Breast epithelium (tissue), 4 donors: ENCODE results near the gene SDCBP2. TPM values are rescaled to one million over a fixed set of nuclear protein-coding genes. Genes with fewer than 3 reads are reported as not detected.

Source experiments
- DNase-seq, 2 donors: peaks; one replicate each; pipeline ENCODE4 v3.0.0-alpha.2; 2019; ENCODE audit warnings: low spot score in 2 of 2
- H3K27ac ChIP-seq, 2 donors: fragments of 200-600 bp; sonication (generic) in 1 of 2; one replicate each; pipeline ENCODE4 v1.5.1; 2016 to 2019; ENCODE audit warnings: mild to moderate bottlenecking in 1 of 2
- H3K27me3 ChIP-seq, 2 donors: fragments of 200-600 bp; sonication (generic) in 1 of 2; one replicate each; pipeline versions ENCODE4 v1.5.1 to v1.6.0; 2017 to 2019; ENCODE audit warnings: control low read depth in 1 of 2, mild to moderate bottlenecking in 1 of 2
- H3K36me3 ChIP-seq: fragments of 200-600 bp; one replicate; pipeline ENCODE4 v1.5.1; 2019
- H3K4me1 ChIP-seq, 2 donors: fragments of 200-600 bp; sonication (generic); one replicate each; pipeline ENCODE4 v1.5.1; 2016 to 2019; ENCODE audit warnings: control low read depth in 1 of 2
- H3K4me3 ChIP-seq, 3 donors: fragments of 200-600 bp; sonication (generic); 1 replicate in 2 of 3; 2 replicates in 1 of 3; pipeline ENCODE4 v1.5.1; 2016 to 2019; ENCODE audit warnings: mild to moderate bottlenecking in 3 of 3, moderate library complexity in 2 of 3
- H3K9me3 ChIP-seq, 2 donors: fragments of 200-600 bp; sonication (generic) in 1 of 2; one replicate each; pipeline ENCODE4 v1.5.1; 2016 to 2019; ENCODE audit warnings: control low read depth in 1 of 2
- POLR2A ChIP-seq: fragments of 450-650 bp; IDR thresholded peaks from one replicate; pipeline ENCODE4 v1.6.1; 2016; ENCODE audit warnings: antibody characterized with exemption, mild to moderate bottlenecking, moderate library complexity
- POLR2AphosphoS5 ChIP-seq, 3 donors: sonication (generic); formaldehyde crosslinking; IDR thresholded peaks; one replicate each; pipeline ENCODE4 v1.6.1; 2017; ENCODE audit warnings: antibody characterized with exemption in 3 of 3
- intact Hi-C: fragments of 100-400 bp; cut with DNase I; formaldehyde crosslinking; loops from one replicate; pipeline ENCODE4 v1.15.1; 2023; ENCODE audit warnings: low total_unique reads
- total RNA-seq, 3 donors: library from RNA; depleted of rRNA; stranded (reverse); fragments of >200 nt; gene quantifications; one replicate each; pipeline ENCODE4 v1.1.0, GENCODE V29; 2016
- TF ChIP-seq, protein P1 (sequence below), 3 donors: fragments of 450-650 bp; IDR thresholded peaks; one replicate each; pipeline ENCODE4 v1.5.1; 2016 to 2017; ENCODE audit warnings: antibody characterized with exemption in 3 of 3, mild to moderate bottlenecking in 3 of 3, moderate library complexity in 3 of 3

Gene SDCBP2
- total RNA-seq, 3 donors from 2014 or later, result 5.0 to 10.8 (median 9.8) TPM

DNA sequence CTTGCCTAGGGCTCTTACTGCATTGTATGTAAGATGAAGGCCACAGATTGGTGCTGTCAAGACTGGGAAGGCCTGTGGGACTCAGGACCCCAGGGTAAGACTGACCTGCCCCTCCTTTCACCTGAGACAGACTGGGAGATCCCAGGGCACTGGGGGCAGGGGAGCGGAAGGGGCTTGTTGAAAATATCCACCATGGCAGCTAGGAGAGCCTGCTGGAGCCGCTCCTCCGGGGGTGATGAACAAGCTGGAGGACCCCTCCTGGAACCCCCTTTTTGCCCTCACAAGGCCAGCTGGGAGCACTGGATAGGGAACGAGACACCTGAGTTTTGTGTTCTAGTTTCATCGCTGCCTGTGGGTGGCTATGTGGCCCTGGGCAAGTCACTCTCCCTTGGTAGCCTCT lies 9.2 kb upstream of the SDCBP2 start:
- DNase-seq, result no peak
- H3K36me3 ChIP-seq, result no peaks in the 10 kb centered on the region
- no peaks in the 10 kb centered on the region for H3K9me3 ChIP-seq
- no peak for TF ChIP-seq POLR2A
- no peak for TF ChIP-seq POLR2AphosphoS5 (IDR thresholded peaks at IDR 0.05)
- H3K4me1 ChIP-seq, result no peaks in the 10 kb centered on the region
- intact Hi-C loops, result no loop called here
- no peak overlapping the region for H3K4me3 ChIP-seq
- H3K27ac ChIP-seq, result peak overlapping the region in 1 of 2 donors; percentile 71
- no peaks in the 10 kb centered on the region for H3K27me3 ChIP-seq

DNA sequence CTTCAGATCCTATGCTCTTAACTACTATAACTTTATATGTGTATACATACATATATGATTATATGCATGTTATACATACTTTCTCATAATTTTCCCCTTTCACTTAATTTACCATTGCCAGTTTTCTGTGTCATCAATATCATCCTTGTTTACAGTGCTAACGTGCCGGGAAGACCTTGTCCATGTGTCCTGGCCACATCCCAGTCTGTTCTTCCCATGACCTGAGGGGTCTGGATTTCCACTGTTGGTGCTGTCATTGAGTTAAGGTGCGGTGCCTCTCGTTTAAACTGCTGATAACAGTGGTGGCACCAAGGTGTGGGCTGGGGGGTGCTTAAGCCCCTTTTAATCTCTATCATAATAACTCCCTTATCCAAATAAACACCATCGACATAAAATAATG lies 8.5 kb upstream of the SDCBP2 start:
- H3K27me3 ChIP-seq, result no peaks in the 10 kb centered on the region
- intact Hi-C loops, result no loop called here
- TF ChIP-seq POLR2AphosphoS5 (IDR thresholded peaks at IDR 0.05) (no peak), POLR2A (no peak)
- TF ChIP-seq, protein P1, sequence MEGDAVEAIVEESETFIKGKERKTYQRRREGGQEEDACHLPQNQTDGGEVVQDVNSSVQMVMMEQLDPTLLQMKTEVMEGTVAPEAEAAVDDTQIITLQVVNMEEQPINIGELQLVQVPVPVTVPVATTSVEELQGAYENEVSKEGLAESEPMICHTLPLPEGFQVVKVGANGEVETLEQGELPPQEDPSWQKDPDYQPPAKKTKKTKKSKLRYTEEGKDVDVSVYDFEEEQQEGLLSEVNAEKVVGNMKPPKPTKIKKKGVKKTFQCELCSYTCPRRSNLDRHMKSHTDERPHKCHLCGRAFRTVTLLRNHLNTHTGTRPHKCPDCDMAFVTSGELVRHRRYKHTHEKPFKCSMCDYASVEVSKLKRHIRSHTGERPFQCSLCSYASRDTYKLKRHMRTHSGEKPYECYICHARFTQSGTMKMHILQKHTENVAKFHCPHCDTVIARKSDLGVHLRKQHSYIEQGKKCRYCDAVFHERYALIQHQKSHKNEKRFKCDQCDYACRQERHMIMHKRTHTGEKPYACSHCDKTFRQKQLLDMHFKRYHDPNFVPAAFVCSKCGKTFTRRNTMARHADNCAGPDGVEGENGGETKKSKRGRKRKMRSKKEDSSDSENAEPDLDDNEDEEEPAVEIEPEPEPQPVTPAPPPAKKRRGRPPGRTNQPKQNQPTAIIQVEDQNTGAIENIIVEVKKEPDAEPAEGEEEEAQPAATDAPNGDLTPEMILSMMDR (IDR thresholded peaks at IDR 0.05), result no peak
- peak overlapping the region; percentile 49 to 71 for H3K27ac ChIP-seq
- no peak for DNase-seq
- no peaks in the 10 kb centered on the region for H3K9me3 ChIP-seq
- H3K4me3 ChIP-seq, result no peak overlapping the region
- H3K36me3 ChIP-seq, result no peaks in the 10 kb centered on the region
- no peaks in the 10 kb centered on the region for H3K4me1 ChIP-seq

DNA sequence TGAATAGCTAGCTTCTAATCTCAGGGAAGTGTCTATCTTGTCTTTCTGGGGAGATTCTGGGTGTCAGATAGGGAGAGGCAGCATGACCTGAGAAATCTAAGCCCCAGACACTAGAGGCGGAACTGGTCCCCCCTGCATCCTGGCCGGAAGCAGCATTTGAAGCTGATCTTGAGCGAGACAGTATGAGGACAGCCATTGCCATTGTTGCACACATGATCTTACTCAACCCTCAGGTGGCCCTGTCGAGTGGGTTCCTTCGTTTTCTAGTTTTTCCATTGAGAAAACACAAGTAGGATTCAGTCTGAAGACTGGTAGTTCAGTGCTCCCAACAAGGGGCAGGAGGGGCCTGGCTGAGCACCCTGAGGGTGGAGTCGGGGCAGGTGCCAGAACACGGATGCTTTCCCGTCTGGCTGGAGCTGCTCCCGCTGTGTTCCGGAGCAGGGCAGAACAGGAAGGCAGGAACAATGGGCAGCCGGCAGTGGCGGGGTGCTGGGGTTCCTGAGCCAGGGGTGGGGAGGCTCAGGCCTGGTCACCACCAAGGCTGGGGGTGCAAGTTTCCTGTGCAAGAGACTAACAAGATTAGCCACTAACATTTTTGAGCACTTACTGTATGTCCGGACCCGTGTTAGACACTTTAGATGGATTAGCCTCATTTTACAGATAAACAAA lies 7.9 kb upstream of the SDCBP2 start:
- Histone ChIP-seq H3K4me1 (no peaks in the 10 kb centered on the region), H3K36me3 (no peaks in the 10 kb centered on the region), H3K4me3 (no peak overlapping the region), H3K27me3 (no peaks in the 10 kb centered on the region), H3K9me3 (no peaks in the 10 kb centered on the region), H3K27ac (peak overlapping the region; percentile 49 to 71)
- DNase-seq, result peak; percentile 66 to 69
- intact Hi-C loops, result no loop called here
- TF ChIP-seq POLR2A (no peak), POLR2AphosphoS5 (IDR thresholded peaks at IDR 0.05) (peak in 2 of 3 donors; percentile 58 to 68)
- TF ChIP-seq, protein P1 (IDR thresholded peaks at IDR 0.05), result no peak

DNA sequence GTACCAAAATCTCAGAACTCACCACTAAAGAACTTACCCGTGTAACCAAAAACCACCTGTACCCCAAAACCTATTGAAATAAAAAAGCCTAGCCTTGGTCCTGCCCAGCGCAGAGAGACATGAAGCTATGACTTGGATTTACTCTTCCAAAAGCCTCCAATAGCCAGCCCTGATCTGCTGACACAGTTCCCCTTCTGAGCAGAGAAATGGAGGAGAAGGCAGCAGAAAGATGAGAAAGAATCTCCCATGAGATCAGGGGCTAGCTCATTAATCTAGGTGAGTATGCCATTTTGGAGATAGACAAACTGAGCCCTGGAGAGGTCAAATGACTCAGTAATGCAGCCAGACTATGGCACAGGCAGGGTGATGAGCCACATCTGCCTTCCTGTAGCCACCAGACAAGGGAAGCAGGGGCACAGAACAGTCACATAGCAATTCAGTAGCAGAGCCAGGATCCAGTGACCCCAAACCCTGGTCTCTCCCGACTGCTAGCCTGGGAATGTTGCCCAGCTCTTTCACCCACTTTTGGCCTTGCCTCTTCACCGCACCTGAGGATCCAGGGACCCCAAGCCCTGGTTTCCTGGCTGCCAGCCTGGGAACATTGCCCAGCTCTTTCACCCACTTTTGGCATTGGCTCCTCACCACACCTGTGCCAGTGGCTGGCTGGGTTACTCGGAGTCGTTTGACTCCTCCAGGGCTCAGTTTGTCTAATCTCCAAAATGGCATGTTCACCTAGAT lies 7.2 kb upstream of the SDCBP2 start:
- no peaks in the 10 kb centered on the region for H3K4me1 ChIP-seq
- intact Hi-C loops, result no loop called here
- DNase-seq, result no peak

DNA sequence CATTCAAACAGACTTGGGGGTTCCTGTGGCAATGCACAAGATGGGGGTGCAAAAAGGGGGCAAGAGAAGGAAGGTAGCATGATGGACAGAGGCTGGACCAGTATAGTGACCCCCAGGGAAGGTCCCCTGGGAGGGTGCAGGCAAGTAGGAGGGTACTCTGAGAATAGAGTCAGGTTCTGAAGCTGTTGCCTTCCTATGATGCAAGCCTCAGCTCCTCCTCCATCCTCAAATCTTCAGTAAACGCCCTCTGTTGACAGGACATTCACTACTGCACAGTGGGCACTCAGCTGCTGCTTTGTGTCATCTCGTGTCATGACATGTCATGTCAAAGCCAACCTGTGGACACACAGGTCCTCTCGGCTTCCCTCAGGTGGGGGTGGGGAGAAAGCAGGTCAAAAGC lies 5.8 kb upstream of the SDCBP2 start:
- intact Hi-C loops, result no loop called here
- no peaks in the 10 kb centered on the region for H3K27me3 ChIP-seq
- H3K27ac ChIP-seq, result peak overlapping the region in 1 of 2 donors; percentile 5
- no peak overlapping the region for H3K4me3 ChIP-seq
- TF ChIP-seq POLR2A (no peak), POLR2AphosphoS5 (IDR thresholded peaks at IDR 0.05) (no peak)
- TF ChIP-seq, protein P1 (IDR thresholded peaks at IDR 0.05), result no peak
- no peaks in the 10 kb centered on the region for H3K36me3 ChIP-seq
- no peaks in the 10 kb centered on the region for H3K9me3 ChIP-seq
- DNase-seq, result peak in 1 of 2 donors; percentile 5
- H3K4me1 ChIP-seq, result no peaks in the 10 kb centered on the region

More for the DNA sequence above, 7.2 kb upstream of the SDCBP2 start:
- Histone ChIP-seq H3K27ac (peak overlapping the region; percentile 49 to 71), H3K36me3 (no peaks in the 10 kb centered on the region), H3K9me3 (no peaks in the 10 kb centered on the region), H3K4me3 (no peak overlapping the region), H3K27me3 (no peaks in the 10 kb centered on the region)
- TF ChIP-seq, protein P1 (IDR thresholded peaks at IDR 0.05), result no peak
